Measurements from ENCODE around the gene VTI1A. TPM values are rescaled to one million over a fixed set of nuclear protein-coding genes. Genes with fewer than 3 reads are reported as not detected.

VTI1A gene
- polyA plus RNA-seq, 1 of the 3 experiments (the other 2 are of a cell fraction) = 8.3 TPM

GRCh38 chr10:112531421-112531820 lies 84.4 kb downstream of the VTI1A start:
- Histone ChIP-seq H3K27me3 (ENCODE audit: insufficient read depth) (no peaks in the 10 kb centered on the region), H3F3A (replicated peaks; ENCODE audit: insufficient read depth) (no peaks in the 10 kb centered on the region), H3K9ac (no peak overlapping the region), H3K9me3 (no peaks in the 10 kb centered on the region), H2AFZ (ENCODE audit: low read depth) (no peak overlapping the region), H3K79me2 (ENCODE audit: insufficient read depth) (no peaks in the 10 kb centered on the region), H3K4me3 (ENCODE audit: low read depth in 2 of 2, low read length in 1 of 2) (no peak overlapping the region), H3K9me2 (no peaks in the 10 kb centered on the region), H3K4me1 (ENCODE audit: control insufficient read depth in 1 of 2, insufficient read depth in 2 of 2, low read depth in 1 of 2, low read length in 1 of 2) (peaks cover 0 to 4% of the 10 kb centered on the region in 2 experiments; a peak in 2 of 4 replicates), H3K36me3 (replicated peaks in 1 of 2; ENCODE audit: control insufficient read depth in 1 of 2, insufficient read depth in 2 of 2, low read length in 1 of 2) (peaks cover 0 to 5% of the 10 kb centered on the region in 2 experiments), H3K27ac (ENCODE audit: low read depth in 2 of 2, low read length in 1 of 2) (no peak overlapping the region), H3K4me2 (no peak overlapping the region), H4K20me1 (ENCODE audit: insufficient read depth) (no peaks in the 10 kb centered on the region)
- ChIA-PET CTCF (no interaction called here), POLR2A (no interaction called here)
- no peak for TF ChIP-seq CHD2 (IDR thresholded peaks at IDR 0.05; ENCODE audit: low read length, partially characterized antibody)
- TF ChIP-seq MXI1 (IDR thresholded peaks at IDR 0.05; ENCODE audit: low read depth, low read length) = no peak
- no peak for TF ChIP-seq RFX5 (IDR thresholded peaks at IDR 0.05; ENCODE audit: low read length)
- TF ChIP-seq RAD21 (IDR thresholded peaks at IDR 0.05; ENCODE audit: low read length) = no peak
- TF ChIP-seq ZBTB33 (IDR thresholded peaks at IDR 0.05; ENCODE audit: borderline replicate concordance, low read depth) = no peak
- TF ChIP-seq GABPA (IDR thresholded peaks at IDR 0.05; ENCODE audit: low read depth) = no peak
- TF ChIP-seq EP300 (IDR thresholded peaks at IDR 0.05; ENCODE audit: borderline replicate concordance in 1 of 2, low read depth in 1 of 2, low read length in 1 of 2) = no peak
- no peak for TF ChIP-seq TEAD4 (IDR thresholded peaks at IDR 0.05; ENCODE audit: borderline replicate concordance, insufficient read depth)
- TF ChIP-seq RCOR1 (IDR thresholded peaks at IDR 0.05; ENCODE audit: low read length) = no peak
- TF ChIP-seq FOSL2 (IDR thresholded peaks at IDR 0.05; ENCODE audit: borderline replicate concordance, low read depth) = no peak
- no peak for TF ChIP-seq TAF1 (IDR thresholded peaks at IDR 0.05; ENCODE audit: borderline replicate concordance, low read depth, low read length)
- TF ChIP-seq, protein P1, sequence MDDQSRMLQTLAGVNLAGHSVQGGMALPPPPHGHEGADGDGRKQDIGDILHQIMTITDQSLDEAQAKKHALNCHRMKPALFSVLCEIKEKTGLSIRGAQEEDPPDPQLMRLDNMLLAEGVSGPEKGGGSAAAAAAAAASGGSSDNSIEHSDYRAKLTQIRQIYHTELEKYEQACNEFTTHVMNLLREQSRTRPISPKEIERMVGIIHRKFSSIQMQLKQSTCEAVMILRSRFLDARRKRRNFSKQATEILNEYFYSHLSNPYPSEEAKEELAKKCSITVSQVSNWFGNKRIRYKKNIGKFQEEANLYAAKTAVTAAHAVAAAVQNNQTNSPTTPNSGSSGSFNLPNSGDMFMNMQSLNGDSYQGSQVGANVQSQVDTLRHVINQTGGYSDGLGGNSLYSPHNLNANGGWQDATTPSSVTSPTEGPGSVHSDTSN (IDR thresholded peaks at IDR 0.05) = no peak
- TF ChIP-seq POLR2AphosphoS5 (IDR thresholded peaks at IDR 0.05; ENCODE audit: low read depth, low read length) = no peak
- TF ChIP-seq USF2 (IDR thresholded peaks at IDR 0.05; ENCODE audit: borderline replicate concordance, low read depth, low read length) = no peak
- no peak for TF ChIP-seq SMC3 (IDR thresholded peaks at IDR 0.05; ENCODE audit: low read depth, low read length)
- TF ChIP-seq, protein P2, sequence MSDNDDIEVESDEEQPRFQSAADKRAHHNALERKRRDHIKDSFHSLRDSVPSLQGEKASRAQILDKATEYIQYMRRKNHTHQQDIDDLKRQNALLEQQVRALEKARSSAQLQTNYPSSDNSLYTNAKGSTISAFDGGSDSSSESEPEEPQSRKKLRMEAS (IDR thresholded peaks at IDR 0.05; ENCODE audit: low read depth) = no peak
- TF ChIP-seq, protein P3, sequence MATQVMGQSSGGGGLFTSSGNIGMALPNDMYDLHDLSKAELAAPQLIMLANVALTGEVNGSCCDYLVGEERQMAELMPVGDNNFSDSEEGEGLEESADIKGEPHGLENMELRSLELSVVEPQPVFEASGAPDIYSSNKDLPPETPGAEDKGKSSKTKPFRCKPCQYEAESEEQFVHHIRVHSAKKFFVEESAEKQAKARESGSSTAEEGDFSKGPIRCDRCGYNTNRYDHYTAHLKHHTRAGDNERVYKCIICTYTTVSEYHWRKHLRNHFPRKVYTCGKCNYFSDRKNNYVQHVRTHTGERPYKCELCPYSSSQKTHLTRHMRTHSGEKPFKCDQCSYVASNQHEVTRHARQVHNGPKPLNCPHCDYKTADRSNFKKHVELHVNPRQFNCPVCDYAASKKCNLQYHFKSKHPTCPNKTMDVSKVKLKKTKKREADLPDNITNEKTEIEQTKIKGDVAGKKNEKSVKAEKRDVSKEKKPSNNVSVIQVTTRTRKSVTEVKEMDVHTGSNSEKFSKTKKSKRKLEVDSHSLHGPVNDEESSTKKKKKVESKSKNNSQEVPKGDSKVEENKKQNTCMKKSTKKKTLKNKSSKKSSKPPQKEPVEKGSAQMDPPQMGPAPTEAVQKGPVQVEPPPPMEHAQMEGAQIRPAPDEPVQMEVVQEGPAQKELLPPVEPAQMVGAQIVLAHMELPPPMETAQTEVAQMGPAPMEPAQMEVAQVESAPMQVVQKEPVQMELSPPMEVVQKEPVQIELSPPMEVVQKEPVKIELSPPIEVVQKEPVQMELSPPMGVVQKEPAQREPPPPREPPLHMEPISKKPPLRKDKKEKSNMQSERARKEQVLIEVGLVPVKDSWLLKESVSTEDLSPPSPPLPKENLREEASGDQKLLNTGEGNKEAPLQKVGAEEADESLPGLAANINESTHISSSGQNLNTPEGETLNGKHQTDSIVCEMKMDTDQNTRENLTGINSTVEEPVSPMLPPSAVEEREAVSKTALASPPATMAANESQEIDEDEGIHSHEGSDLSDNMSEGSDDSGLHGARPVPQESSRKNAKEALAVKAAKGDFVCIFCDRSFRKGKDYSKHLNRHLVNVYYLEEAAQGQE (IDR thresholded peaks at IDR 0.05; ENCODE audit: low read depth, low read length) = no peak
- TF ChIP-seq FOXJ3 (CRISPR knock-in tag; IDR thresholded peaks at IDR 0.05) = no peak
- no peak for TF ChIP-seq GATA2 (CRISPR knock-in tag; IDR thresholded peaks at IDR 0.05)
- TF ChIP-seq MEF2A (IDR thresholded peaks at IDR 0.05; ENCODE audit: borderline replicate concordance, low read depth) = no peak
- WGBS (ENCODE audit: low lambda C conversion rate) = 88% methylated on average over 6 of the region's 6 CpGs
- no peak for DNase-seq
